NCI-H1694 treated with DMSO at 0.1 percent for 48 hours (cell line): ENCODE data around the gene DLEC1.

Experiments
- DNase-seq: peaks from one replicate; lab custom pipeline; 2025; lab: John Stamatoyannopoulos, UW

The DLEC1 gene

DNA sequence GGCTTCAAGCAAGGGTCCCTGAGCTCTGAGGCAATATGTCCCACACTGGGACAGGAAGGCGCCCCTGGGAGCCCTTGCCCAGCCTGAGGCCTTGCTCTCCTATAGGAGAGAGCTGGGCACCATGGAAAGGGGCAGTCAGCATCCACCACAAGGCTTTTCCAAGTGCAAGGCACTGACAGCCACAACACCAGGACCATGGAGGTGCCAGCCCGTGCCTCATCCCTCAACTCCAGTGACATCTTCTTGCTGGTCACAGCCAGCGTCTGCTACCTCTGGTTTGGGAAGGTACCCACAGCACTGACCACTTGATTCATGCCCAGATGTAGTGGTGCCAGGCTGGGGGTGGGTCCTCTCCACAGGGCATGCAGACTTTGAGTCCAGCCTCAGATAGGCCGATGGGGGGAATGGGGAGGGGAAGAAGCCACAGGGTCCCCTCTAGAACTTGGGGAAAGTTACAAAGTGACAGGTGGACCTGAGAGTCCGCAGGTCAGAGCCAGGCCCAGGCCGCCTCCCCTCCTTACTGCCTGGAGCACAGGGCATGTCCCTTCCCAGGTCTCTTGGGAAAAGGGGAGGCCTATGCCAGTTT lies 36.6 kb upstream of the DLEC1 start:
- DNase-seq, result no peak

DNA sequence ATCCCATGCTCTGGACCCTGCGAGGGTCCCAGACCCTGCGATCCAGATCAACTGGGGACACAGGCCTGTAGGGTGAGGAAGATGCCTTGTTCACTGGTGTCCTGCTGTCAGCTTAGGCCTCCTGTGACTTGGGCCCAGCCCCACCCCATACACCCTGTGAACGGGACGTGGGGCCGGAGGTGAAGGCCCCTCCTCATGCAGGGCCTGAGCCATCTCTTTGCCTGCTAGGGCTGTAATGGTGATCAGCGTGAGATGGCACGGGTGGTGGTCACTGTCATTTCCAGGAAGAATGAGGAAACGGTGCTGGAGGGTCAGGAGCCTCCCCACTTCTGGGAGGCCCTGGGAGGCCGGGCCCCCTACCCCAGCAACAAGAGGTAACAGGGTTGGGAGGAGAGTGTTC lies 36.1 kb upstream of the DLEC1 start:
- DNase-seq, result no peak

DNA sequence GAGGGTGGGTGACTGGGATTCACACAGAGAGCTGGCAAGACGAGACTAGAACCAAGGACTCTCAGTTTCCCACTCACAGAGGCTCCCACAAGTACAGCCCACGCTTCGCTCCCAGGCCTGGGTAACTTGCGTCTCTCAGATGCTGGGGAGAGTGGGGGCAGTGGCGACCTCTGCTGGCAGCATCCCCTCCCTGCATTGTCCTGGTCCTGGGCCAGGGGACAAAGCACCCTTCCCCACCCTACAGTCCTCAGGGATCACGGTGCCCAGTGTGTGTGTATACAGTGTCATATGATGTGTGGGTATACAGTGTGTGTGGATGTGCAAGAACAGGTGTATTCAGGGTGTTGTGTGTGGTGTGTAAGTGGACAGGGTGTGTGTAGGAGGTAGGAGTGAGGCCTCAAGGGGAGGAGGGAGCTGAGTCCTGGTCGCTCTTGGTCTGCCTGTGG lies 35.6 kb upstream of the DLEC1 start:
- DNase-seq, result no peak

DNA sequence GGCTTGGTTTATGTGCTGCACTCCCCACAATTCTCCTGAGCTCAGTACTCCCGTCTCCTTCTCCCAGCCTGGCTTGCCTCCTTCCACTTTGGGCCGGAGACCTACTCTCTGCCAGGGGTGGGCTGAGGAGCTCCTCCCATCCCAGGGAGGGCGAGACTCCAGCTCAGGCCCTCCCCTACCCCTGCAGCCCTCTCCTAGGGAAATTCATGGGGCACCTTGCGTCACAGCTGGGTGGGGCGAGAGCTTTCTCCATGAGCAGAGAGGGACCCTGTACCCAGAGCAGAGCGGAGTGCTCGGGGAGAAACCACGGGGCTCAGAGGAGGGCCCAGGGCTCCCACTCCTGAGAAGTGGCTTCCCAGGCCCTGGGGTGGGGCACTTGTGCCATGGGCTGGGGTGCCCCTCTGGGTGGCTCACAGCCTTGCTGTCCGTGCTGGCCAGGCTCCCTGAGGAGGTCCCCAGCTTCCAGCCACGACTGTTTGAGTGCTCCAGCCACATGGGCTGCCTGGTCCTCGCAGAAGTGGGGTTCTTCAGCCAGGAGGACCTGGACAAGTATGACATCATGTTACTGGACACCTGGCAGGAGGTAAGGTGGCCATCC lies 35.1 kb upstream of the DLEC1 start:
- no peak for DNase-seq

DNA sequence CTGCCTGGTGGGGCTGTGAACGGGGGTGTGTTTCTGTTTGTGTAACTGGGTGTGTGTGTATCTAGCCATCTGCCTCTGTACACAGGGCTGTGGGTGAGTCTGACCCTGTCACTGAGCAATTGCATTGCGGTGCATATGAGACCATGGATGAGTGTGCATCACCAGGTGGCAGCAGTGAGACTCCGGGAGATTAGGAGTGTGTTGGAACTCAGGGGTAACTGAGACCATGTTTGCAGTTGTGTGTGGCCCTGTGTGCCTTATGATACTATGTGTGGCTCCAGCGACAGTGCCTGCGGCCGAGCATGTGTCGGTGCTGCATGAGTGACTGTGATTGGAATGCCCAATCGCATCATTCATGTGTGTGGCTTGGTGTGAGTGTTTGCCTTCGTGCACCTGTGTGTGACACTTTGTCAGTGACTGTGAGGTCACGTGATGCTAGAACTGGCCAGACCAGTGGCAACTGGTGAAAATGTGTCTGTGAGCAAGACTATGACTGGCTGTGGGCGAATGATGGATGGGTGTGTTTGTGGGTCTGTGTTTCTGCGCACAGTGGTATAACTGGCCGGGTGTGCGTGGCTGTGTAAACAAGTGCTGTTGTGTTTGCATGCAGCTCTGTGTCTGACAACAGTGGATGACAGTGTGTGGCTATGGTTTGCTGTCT lies 34.5 kb upstream of the DLEC1 start:
- peak; percentile 6 for DNase-seq

DNA sequence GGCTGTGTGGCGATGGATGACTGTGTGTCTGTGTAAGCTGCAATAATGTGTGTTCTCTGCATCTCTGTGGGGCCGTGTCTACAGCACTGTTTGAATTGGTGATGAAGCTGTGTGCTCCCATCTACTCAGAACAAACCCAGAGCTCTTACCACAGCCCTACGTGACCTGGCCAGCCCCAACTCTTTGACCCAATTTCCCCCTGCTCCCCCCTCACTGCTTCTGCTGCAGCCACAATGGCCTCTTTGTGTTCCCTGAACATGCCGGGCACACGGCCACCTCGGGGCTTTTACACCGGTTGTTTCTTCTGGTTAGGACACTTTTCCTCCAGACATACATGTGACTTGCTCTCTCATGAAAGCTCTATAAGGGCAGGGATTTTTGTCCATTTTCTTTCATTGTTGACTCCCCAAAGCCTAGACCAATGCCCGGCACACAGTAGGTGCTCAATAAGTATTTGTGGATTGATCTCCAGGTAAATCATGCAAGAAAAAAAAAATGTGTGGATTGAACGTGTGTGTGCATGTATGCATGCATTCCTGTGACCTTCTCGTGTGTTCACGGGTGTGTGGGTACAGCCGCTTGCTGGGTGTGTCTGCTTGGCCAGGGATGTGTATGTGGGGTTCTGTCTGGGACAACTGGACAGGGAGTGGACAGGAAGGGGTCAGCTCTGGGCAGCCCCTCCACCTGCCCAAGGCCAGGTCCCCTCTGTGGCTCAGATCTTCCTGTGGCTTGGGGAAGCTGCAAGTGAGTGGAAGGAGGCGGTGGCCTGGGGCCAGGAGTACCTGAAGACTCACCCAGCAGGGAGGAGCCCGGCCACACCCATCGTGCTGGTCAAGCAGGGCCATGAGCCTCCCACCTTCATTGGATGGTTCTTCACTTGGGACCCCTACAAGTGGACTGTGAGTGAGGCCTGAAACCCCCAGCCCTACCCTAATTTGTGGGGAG lies 33.7 kb upstream of the DLEC1 start:
- DNase-seq, result no peak

DNA sequence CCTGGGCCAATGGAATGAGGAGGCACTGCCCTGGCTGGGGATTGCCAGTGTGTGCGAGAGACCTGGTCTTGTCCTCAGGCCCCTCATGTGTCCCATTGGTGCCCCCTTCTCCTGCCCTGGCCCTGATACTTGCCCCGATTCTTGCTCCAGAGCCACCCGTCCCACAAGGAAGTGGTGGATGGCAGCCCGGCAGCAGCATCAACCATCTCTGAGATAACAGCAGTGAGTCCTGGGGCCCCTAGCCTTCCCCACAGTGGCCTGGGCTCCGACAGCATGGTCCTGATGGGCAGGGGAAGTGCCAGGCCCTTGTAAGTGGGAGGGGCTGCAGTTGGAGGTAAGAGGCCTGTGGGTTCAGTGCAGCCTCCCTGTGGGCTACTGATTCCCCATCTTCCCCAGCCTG lies 33.0 kb upstream of the DLEC1 start:
- DNase-seq, result no peak

DNA sequence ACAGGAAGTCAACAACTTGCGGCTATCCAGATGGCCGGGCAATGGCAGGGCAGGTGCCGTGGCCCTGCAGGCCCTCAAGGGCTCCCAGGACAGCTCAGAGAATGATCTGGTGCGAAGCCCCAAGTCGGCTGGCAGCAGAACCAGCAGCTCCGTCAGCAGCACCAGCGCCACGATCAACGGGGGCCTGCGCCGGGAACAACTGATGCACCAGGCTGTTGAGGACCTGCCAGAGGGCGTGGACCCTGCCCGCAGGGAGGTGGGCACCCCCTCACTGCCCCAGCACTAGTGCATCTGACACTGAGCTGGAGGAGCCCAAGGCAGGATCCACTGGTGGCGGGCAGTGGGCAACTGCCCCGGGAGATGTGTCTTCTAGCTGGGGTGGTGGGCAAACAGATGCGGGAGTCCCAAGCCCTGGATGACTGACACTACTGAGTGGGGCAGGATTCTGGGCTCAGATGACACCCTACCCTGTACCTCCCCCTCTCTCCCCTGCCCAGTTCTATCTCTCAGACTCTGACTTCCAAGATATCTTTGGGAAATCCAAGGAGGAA lies 32.5 kb upstream of the DLEC1 start:
- DNase-seq, result no peak

DNA sequence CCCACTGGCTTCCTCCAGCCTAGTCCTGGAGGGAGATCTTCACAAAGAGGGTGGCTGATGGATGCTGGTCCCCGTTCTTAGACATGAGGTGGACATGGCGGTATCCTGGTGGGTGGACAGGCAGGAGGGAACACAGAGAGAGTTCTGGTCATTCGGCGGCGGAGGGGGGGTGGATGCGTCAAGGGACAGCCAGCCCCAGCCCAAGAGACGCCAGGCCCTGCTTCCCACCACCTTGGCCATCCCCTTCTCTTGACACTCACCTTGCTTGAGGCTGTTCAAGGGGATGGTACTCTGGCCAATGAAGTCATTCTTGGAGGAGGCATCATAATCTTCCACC lies 31.3 kb upstream of the DLEC1 start:
- no peak for DNase-seq

DNA sequence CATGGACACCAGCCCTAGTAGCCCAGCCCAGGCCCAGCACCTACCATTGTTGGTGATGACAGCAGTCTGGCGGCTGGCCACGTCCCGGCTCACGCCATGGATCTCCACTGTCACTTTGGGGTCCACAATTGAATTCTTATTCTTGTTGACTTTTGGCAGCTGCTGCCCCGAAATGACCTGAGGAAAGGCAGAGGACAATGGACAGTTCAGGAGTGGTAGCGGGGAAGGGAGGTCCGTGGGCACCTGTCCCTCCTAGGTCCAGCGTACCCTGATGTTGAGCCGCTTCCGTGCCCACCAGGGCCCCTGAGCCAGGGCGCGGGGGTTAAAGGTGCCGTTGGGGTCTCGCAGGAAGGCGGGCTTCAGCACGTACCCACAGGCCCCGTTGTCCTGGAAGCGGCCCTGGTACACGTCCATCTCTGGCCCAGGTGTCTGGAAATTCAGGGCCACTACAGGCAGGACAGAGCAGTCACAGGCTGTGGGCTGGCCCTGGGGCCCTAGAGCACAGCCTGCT lies 30.8 kb upstream of the DLEC1 start:
- DNase-seq, result no peak

DNA sequence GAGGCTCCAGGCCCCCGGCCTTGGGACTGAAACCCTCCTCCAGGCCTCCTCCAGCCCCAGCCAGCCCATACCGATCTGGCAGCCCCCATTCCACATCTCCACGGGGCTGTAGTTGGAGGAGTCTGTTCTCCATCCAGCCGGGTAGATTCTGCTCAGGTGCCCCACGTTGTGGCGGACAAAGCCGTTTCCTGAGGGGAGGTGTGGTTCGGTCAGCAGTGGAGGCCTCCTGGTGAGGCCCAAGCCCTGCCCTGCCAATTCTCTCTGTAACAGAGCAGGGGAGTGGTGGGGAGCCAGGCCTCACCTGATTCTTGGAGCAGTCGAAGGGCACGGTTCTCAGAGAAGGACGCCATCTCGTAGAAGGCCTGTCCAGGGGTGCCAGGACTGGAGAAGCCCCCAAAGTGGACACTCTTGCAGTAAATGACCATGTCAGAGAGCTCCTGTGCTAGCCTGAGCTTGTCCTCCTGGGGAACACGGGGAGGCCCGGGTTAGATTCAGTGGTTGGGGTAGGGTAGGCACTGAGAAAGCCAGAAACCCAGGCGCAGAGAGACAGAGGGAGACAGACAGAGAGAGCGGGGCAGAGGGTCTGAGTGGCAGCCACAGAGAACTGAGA lies 29.9 kb upstream of the DLEC1 start:
- DNase-seq, result no peak

DNA sequence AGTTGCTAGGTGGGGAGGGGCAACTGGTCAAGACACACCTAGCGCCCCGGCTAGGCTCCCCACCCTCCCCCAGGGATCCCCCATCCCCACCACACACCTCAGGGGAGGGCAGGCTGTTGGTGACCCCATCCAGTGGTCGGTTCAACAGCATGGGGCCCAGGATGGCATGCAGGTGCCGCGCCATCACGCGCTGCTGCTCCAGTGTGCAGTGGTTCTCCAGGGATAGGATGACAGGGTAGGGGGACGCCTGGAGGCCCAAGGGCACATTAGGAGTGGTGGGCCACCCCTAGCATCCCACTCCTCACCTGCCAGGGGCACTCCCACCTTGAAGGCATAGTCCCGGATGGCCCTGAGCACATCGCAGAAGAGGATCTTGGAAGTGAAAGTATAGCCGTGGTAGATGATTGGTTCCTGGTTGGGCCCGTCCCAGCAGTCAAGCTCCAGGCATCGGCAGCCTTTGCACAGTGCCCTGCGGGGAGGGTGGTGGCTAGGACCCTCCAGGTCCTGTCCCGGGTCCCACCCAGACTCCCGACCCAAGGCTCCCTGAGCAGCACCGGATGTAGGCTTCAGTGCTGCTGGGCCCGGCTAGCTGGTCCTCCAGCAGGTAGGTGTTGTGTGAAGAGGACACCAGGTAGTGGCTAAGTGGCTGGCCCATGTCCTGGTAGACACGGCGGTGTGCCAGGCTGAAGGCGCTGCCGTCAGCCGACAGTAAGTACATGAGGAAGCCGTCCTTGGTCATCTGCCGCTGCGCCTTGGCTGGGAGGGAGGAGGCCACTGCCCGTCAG lies 29.0 kb upstream of the DLEC1 start:
- no peak for DNase-seq

DNA sequence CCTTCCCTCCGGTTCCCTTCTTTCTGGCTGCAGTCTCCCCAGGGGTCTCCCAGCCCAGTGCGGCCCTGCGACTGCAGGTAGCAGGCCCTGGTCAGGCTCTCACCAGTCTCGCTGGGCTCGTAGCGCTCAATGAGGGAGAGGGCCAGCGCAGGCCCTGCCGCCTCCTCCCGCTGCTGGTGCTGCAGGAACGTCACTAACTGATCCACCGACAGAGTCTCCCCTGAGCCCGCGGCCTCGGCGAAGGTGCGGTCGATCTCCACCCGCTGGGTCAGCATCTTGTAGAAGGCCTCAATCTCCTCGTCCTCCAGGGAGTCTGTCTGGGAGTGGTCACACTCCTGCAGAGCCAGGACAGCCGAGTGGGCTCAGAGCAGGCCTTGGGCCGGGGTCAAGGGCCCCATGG lies 27.9 kb upstream of the DLEC1 start:
- DNase-seq, result no peak

DNA sequence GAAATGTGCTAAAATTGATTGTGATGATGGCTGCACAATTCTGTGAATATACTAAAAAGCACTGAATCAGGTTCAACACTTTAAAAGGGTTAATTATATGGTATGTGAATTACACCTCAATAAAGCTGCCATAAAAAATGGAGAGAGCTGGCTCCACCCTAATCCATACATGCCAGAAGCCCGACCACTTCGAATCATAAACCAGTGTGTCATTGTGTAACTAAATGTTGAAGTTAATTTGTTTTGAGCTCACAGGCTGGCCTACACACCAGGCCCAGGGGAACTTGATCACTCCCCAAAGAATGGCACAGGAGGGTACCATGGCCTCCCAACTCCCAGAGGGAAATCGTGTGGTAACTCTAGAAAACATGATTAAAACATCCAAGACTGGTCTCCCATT lies 23.5 kb upstream of the DLEC1 start:
- DNase-seq, result no peak

DNA sequence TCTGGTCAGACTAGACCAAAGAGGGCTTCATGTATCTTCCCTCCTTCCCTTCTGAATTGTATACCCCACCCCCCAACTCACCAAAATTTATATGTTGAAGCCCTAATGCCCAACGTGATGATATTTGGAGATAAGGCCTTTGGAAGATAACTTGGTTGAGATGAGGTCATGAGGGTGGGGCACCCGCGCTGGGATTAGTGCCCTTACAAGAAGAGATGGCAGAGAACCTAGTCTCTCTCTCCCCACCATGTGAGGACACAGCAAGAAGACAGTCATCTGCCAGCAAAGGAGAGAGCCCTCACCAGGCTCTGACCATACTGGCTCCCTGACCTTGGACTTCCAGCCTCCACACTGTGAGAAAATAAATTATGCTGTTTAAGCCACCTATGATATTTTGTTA lies 23.0 kb upstream of the DLEC1 start:
- DNase-seq, result no peak

DNA sequence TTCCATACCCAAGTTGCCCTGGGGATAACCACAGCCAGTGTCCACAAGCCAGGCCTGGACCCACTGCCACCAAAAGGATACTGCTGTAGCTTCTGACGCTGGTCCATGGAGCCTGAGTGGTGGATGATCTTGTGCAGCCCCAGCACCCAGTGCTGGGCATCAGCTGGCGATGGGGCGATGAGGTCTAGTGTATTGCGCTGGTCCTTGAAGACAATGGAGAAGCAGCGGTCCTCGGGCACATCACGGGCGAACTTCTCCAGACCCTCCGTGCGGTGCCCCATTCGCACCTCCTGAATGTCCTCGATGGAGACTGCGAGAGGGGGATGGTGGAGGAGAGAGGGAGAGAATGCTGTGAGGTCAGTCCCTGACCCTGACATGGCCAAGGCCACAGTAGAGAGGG lies 22.6 kb upstream of the DLEC1 start:
- DNase-seq, result no peak

DNA sequence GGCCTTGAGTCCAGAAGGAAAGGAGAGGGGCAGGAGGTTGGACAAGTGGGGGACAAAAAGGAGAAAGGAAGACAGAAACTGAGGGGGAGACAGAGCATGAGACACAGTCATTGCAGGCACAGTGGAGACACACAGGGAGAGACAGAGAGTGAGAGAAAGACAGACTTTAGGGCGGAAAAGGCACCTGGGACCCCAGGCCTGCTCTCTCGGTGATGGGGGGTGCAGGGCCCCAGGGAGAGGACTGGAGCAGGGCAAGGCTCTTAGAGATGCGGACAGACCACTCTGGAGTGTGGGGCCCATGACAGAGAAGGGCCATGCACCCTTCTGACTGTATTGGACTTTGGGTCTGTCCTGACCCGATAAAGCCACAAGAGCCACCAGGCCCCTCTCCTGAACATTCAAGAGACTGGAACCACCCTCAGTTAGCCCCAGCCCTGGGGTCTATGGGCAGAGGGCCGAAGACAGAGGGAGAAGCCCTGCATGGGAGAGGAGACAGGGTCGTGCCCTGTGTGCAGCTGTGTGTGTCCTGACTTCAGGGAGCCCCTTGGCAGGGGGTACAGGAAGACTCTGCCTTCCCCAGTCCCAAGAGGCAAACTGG lies 22.1 kb upstream of the DLEC1 start:
- DNase-seq, result no peak

DNA sequence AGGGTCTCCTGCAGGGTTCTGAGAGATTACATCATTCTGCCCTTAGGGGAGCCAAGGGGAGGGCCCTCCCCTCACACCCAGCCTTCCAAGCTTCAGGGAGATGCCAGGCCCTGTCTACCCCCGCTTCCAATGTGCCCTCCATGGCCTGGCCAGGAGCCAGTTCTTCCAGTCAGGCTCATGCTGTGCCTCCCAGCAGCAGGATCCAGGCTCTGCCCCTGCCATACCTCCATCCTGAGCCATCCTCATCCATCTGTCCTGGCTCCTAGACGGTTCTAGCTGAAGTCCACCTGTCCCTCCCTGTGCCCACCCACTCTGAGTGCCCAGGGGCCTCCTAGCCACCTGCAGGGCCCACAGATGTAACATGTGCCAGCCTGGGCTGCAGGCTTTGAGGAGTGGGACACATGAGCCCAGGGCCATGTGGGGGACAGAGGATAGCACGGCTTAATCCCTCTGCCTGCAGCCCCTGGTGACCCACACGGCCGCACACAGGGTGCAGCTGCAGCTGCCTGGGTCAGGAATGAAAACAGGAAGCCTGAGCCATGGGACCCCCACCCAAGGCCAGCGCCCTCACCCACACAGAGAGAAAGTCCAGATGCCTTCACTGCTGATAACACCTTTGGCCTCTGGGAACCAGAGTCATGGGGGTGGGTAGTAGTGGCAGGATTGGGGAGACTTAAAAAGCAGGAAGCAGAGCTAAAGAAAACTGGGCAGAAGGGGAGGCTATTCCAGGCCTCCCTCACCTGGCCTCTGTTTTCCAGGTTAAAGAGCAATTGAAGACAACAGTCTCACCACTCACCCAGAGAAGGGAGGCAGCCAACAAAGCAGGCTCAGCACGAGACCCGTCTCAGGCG lies 21.3 kb upstream of the DLEC1 start:
- DNase-seq, result no peak
